Neural crest cell (in vitro differentiated cells): ENCODE results near the gene ZCCHC7. TPM values are rescaled to one million over a fixed set of nuclear protein-coding genes. Genes with fewer than 3 reads are reported as not detected.
"Not testable (repeated sequence)": the region's sequence is repeated elsewhere in the genome, so short reads cannot be mapped to it uniquely, and the experiment has no call there.

Experiments
- DNase-seq: peaks from one replicate; pipeline ENCODE4 v3.0.0; 2021; ENCODE audit warnings: low read depth, mixed read lengths, low spot score
- H3K27ac Mint-ChIP-seq: one replicate; pipeline ENCODE4 v1.8.0; 2021; ENCODE audit warnings: mild to moderate bottlenecking, mixed read lengths; ENCODE audit not compliant: unreplicated experiment
- H3K27me3 Mint-ChIP-seq: 2 replicates; pipeline ENCODE4 v1.8.0; 2021; ENCODE audit warnings: low read depth, mild to moderate bottlenecking, mixed read lengths
- H3K36me3 Mint-ChIP-seq: 2 replicates; pipeline ENCODE4 v1.8.0; 2021; ENCODE audit warnings: low read depth, mild to moderate bottlenecking, mixed read lengths
- H3K4me1 Mint-ChIP-seq: 2 replicates; pipeline ENCODE4 v1.8.0; 2021; ENCODE audit warnings: mixed read lengths
- H3K4me3 Mint-ChIP-seq: one replicate; pipeline ENCODE4 v1.8.0; 2021; ENCODE audit warnings: mild to moderate bottlenecking, mixed read lengths
- H3K9me3 Mint-ChIP-seq: 2 replicates; pipeline ENCODE4 v1.8.0; 2021; ENCODE audit warnings: mixed read lengths
- total RNA-seq: library from RNA; stranded (reverse); gene quantifications from 2 replicates; pipeline ENCODE4 v1.2.1, GENCODE V29; 2021
- TF ChIP-seq, protein P1 (sequence below): fragments of 200-600 bp; sonication (generic); conservative IDR thresholded peaks from 2 replicates; pipeline ENCODE4 v1.5.0; 2021; ENCODE audit warnings: antibody characterized with exemption, mild to moderate bottlenecking

Gene ZCCHC7
- total RNA-seq, 1 donor from 2014 or later: 21.6 TPM

DNA sequence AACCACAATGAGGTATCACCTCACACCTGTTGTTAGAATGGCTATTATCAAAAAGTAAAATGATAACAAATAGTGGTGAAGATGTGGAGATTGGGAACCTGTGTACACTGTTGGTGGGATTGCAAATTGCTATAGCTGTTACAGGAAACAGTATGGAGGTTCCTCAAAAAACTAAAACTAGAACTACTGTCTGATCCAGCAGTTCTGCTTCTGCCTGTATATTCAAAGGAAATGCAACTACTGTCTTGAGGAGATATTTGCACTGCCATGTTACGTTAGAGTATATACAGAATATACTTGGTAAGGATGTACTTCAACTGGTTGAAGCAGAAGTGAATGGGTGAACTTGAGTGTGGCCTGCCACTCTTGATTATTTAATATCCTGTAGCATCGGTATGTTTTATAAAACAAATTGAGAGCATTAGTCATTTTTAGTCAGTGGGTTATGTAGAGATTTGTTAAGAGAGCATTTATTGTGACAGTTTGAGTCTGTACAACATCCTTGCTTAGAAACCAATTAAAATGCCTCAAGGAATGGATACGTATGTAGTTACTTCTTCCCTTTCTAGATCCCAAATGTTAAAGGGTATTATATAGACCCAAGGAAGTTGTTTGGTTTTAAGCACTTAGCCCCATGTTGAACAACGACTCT is 37.5 kb downstream of the ZCCHC7 start:
- no peak overlapping the region for H3K27ac Mint-ChIP-seq
- DNase-seq: no peak
- peaks cover 15% of the 10 kb centered on the region for H3K36me3 Mint-ChIP-seq
- no peak overlapping the region for H3K4me3 Mint-ChIP-seq
- H3K27me3 Mint-ChIP-seq: no peaks in the 10 kb centered on the region
- peaks cover 15% of the 10 kb centered on the region for H3K4me1 Mint-ChIP-seq
- peaks cover 3% of the 10 kb centered on the region for H3K9me3 Mint-ChIP-seq
- TF ChIP-seq, protein P1, sequence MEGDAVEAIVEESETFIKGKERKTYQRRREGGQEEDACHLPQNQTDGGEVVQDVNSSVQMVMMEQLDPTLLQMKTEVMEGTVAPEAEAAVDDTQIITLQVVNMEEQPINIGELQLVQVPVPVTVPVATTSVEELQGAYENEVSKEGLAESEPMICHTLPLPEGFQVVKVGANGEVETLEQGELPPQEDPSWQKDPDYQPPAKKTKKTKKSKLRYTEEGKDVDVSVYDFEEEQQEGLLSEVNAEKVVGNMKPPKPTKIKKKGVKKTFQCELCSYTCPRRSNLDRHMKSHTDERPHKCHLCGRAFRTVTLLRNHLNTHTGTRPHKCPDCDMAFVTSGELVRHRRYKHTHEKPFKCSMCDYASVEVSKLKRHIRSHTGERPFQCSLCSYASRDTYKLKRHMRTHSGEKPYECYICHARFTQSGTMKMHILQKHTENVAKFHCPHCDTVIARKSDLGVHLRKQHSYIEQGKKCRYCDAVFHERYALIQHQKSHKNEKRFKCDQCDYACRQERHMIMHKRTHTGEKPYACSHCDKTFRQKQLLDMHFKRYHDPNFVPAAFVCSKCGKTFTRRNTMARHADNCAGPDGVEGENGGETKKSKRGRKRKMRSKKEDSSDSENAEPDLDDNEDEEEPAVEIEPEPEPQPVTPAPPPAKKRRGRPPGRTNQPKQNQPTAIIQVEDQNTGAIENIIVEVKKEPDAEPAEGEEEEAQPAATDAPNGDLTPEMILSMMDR: no peak

DNA sequence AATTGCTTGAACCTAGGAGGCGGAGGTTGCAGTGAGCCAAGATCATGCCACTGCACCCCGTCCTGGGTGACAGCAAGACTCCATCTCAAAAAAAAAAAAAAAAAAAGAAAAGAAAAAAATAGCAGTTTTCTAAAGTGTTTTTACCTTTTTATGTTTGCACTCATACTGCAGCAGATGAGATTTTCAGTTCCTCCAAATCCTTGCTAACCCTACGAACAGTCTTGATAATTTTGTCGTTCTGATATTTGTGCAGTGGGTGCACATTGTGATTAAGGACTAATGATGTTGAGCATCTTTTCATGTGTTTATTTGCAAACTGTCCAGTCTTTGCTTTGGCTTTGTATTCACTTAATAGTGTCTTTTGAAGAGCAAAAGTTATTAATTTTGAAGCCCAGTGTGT is 42.9 kb downstream of the ZCCHC7 start:
- DNase-seq: no peak
- Mint-ChIP-seq H3K27me3 (no peaks in the 10 kb centered on the region), H3K4me1 (no peaks in the 10 kb centered on the region), H3K27ac (no peak overlapping the region), H3K4me3 (no peak overlapping the region), H3K36me3 (peaks cover 17% of the 10 kb centered on the region), H3K9me3 (no peaks in the 10 kb centered on the region)
- TF ChIP-seq, protein P1: no peak

DNA sequence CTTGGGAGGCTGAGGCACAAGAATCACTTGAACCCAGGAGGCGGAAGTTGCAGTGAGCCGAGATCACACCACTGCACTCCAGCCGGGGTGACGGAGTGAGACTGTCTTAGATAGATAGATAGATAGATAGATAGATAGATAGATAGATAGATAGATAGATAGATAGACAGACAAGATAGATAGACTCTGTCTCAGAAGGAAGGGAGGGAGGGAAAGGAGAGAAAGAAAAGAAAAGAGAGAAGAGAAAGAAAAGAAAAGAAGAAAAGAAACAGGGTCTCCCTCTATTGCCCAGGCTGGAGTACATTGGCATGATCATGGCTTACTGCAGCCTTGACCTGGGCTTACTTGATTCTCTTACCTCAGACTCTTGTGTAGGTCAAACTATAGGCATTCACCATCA is 44.0 kb downstream of the ZCCHC7 start:
- not testable (repeated sequence) for H3K9me3 Mint-ChIP-seq, H3K4me1 Mint-ChIP-seq, DNase-seq, H3K4me3 Mint-ChIP-seq, H3K27ac Mint-ChIP-seq, H3K27me3 Mint-ChIP-seq
- H3K36me3 Mint-ChIP-seq: peaks cover 17% of the 10 kb centered on the region

DNA sequence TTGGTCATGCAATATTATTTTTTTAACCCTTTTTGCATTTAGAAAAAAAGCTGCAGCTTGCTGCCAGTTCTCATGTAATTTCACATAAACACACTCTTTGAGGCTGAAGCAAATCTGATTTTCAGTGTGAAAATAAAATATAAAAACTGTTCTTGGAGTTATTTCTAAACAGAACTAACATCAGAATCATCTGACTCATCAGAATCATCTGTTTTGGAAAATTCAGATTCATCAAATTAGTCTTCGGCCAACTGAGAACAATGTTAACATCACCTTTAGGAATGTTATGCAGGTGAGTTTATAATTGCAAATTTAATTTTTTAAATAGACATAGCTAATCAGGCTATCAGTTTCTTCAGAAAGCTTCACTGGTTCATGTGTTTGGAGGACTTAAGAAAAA is 45.3 kb downstream of the ZCCHC7 start:
- Mint-ChIP-seq H3K36me3 (peaks cover 17% of the 10 kb centered on the region), H3K9me3 (no peaks in the 10 kb centered on the region), H3K27ac (no peak overlapping the region), H3K27me3 (no peaks in the 10 kb centered on the region), H3K4me3 (no peak overlapping the region), H3K4me1 (no peaks in the 10 kb centered on the region)
- TF ChIP-seq, protein P1: no peak
- no peak for DNase-seq

DNA sequence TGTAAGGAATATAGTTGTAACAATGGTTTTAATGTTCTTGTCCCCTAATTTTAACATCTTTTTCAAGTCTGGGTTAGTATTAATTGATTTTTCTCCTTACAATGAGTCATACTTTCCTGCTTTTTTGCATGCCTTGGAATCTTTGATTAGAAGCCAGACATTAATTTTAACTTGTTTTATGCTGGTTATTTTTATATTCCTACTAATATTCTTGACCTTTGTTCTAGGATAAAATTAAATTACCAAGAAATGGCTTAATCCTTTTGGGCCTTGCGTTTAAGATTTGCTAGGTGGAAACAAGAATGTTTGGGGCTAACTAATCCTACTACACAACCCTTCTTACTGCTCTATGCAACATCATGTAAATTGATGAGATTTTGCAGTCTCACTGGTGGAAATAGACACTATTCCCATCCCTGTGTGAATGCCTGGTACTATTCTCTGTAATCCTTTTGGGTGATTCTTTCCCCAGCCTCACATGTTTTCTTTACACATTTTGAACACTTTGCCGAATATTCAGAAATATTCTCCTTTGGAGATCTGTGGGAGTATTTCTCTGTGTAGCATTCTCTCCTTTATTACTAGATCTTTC is 47.2 kb downstream of the ZCCHC7 start:
- no peak for DNase-seq
- TF ChIP-seq, protein P1: no peak
- Mint-ChIP-seq H3K27ac (peak overlapping the region; percentile 60), H3K27me3 (no peaks in the 10 kb centered on the region), H3K9me3 (no peaks in the 10 kb centered on the region), H3K4me3 (no peak overlapping the region), H3K4me1 (no peaks in the 10 kb centered on the region), H3K36me3 (peaks cover 16% of the 10 kb centered on the region)

DNA sequence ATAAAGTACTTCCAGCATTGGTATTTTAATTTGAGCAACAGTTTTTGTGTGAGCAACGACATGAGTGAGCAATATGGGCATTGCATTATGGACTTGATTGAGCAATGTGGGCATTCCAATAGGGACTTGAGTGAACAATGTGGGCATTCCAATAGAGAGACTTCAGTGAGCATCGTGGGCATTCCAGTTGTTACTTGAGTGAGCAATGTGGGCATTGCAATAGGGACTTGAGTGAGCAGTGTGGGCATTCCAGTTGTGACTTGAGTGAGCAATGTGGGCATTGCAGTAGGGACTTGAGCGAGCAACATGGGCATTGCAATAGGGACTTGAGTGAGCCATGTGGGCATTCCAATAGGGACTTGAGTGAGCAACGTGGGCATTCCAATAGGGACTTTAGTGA is 52.2 kb downstream of the ZCCHC7 start:
- no peak overlapping the region for H3K27ac Mint-ChIP-seq
- TF ChIP-seq, protein P1: no peak
- H3K4me3 Mint-ChIP-seq: no peak overlapping the region
- peaks cover 15% of the 10 kb centered on the region for H3K36me3 Mint-ChIP-seq
- H3K4me1 Mint-ChIP-seq: peaks cover 3% of the 10 kb centered on the region
- H3K27me3 Mint-ChIP-seq: no peaks in the 10 kb centered on the region
- DNase-seq: no peak
- no peaks in the 10 kb centered on the region for H3K9me3 Mint-ChIP-seq
